Measurements from ENCODE around the gene ZSCAN23.

- TF ChIP-seq CTCF (IDR thresholded peaks at IDR 0.05): no peak
- TF ChIP-seq EZH2phosphoT487 (IDR thresholded peaks at IDR 0.05): no peak
Observed at GRCh38 chr6:28443112-28443773, at the start of gene ZSCAN23.

Measured in neural progenitor cell (in vitro differentiated cells).